Measurements from ENCODE around the gene RORB.

Gene RORB

GRCh38 chr9:74691058-74691457, 193.9 kb downstream of the RORB start:
- no peaks in the 10 kb centered on the region for H3K27me3 ChIP-seq (replicated peaks)

GRCh38 chr9:74696520-74696919, 199.4 kb downstream of the RORB start:
- no peak for TF ChIP-seq CTCF (IDR thresholded peaks at IDR 0.05; ENCODE audit: low read depth, low read length, missing control alignments)
- in situ Hi-C loops (cut with HindIII; ENCODE audit: low pct_ligation_motif_present, low sequenced_read_pairs): no loop called here
- DNase-seq: no peak
- Histone ChIP-seq H3K36me3 (replicated peaks) (no peaks in the 10 kb centered on the region), H3K27ac (no peak overlapping the region), H3K4me3 (ENCODE audit: low read depth, low read length) (no peak overlapping the region), H3K27me3 (replicated peaks) (no peaks in the 10 kb centered on the region)

More at GRCh38 chr9:74691058-74691457, 193.9 kb downstream of the RORB start:
- no peaks in the 10 kb centered on the region for H3K36me3 ChIP-seq (replicated peaks)
- H3K4me3 ChIP-seq (ENCODE audit: low read depth, low read length): no peak overlapping the region
- in situ Hi-C loops (cut with HindIII; ENCODE audit: low pct_ligation_motif_present, low sequenced_read_pairs): no loop called here
- no peak overlapping the region for H3K27ac ChIP-seq
- TF ChIP-seq CTCF (IDR thresholded peaks at IDR 0.05; ENCODE audit: low read depth, low read length, missing control alignments): no peak
- DNase-seq: no peak

- H3K27me3 ChIP-seq (replicated peaks): no peaks in the 10 kb centered on the region
- no peak for TF ChIP-seq CTCF (IDR thresholded peaks at IDR 0.05; ENCODE audit: low read depth, low read length, missing control alignments)
- H3K27ac ChIP-seq: no peak overlapping the region
- DNase-seq: no peak
- in situ Hi-C loops (cut with HindIII; ENCODE audit: low pct_ligation_motif_present, low sequenced_read_pairs): no loop called here
- H3K4me3 ChIP-seq (ENCODE audit: low read depth, low read length): no peak overlapping the region
- no peaks in the 10 kb centered on the region for H3K36me3 ChIP-seq (replicated peaks)
Observed at GRCh38 chr9:74697535-74697934, 200.4 kb downstream of the RORB start.

GRCh38 chr9:74711341-74711740, 214.2 kb downstream of the RORB start:
- in situ Hi-C loops (cut with HindIII; ENCODE audit: low pct_ligation_motif_present, low sequenced_read_pairs): no loop called here
- Histone ChIP-seq H3K27me3 (replicated peaks) (no peaks in the 10 kb centered on the region), H3K27ac (no peak overlapping the region), H3K36me3 (replicated peaks) (no peaks in the 10 kb centered on the region), H3K4me3 (ENCODE audit: low read depth, low read length) (no peak overlapping the region)
- DNase-seq: no peak
- TF ChIP-seq CTCF (IDR thresholded peaks at IDR 0.05; ENCODE audit: low read depth, low read length, missing control alignments): no peak

GRCh38 chr9:74718709-74719108, 221.6 kb downstream of the RORB start:
- H3K27ac ChIP-seq: no peak overlapping the region
- DNase-seq: no peak
- in situ Hi-C loops (cut with HindIII; ENCODE audit: low pct_ligation_motif_present, low sequenced_read_pairs): no loop called here
- H3K27me3 ChIP-seq (replicated peaks): no peaks in the 10 kb centered on the region
- TF ChIP-seq CTCF (IDR thresholded peaks at IDR 0.05; ENCODE audit: low read depth, low read length, missing control alignments): no peak
- no peaks in the 10 kb centered on the region for H3K36me3 ChIP-seq (replicated peaks)
- H3K4me3 ChIP-seq (ENCODE audit: low read depth, low read length): no peak overlapping the region

- DNase-seq: no peak
- Histone ChIP-seq H3K36me3 (replicated peaks) (no peaks in the 10 kb centered on the region), H3K4me3 (ENCODE audit: low read depth, low read length) (no peak overlapping the region), H3K27ac (no peak overlapping the region), H3K27me3 (replicated peaks) (no peaks in the 10 kb centered on the region)
- TF ChIP-seq CTCF (IDR thresholded peaks at IDR 0.05; ENCODE audit: low read depth, low read length, missing control alignments): no peak
- in situ Hi-C loops (cut with HindIII; ENCODE audit: low pct_ligation_motif_present, low sequenced_read_pairs): no loop called here
Observed at GRCh38 chr9:74719306-74719705, 222.2 kb downstream of the RORB start.

Data from brain microvascular endothelial cell (primary cell).